Activated T-helper 1 cell treated with anti-CD3 and anti-CD28 coated beads, Interleukin-12 subunit alpha, Interleukin-12 subunit beta, Interleukin-2, Interleukin-4 antibody, amounts not matched to agents 30 ng/mL and 10 ng/mL and 1 ng/mL, durations not matched to agents 14 hours and 24 hours and 36 hours (primary cell): ENCODE data around the gene MFAP4. TPM values are rescaled to one million over a fixed set of nuclear protein-coding genes. Genes with fewer than 3 reads are reported as not detected.
"Not testable (repeated sequence)": the region's sequence is repeated elsewhere in the genome, so short reads cannot be mapped to it uniquely, and the experiment has no call there.

Experiments
- DNase-seq: peaks from one replicate; pipeline ENCODE4 v3.0.0; 2021; ENCODE audit warnings: low spot score
- H3K27ac Mint-ChIP-seq: one replicate; pipeline ENCODE4 v1.8.0; 2021; ENCODE audit warnings: mild to moderate bottlenecking, mixed read lengths
- H3K27me3 Mint-ChIP-seq: one replicate; pipeline ENCODE4 v1.8.0; 2022; ENCODE audit warnings: mild to moderate bottlenecking, moderate library complexity, mixed read lengths; ENCODE audit not compliant: insufficient read depth
- H3K36me3 Mint-ChIP-seq: one replicate; pipeline ENCODE4 v1.8.0; 2021; ENCODE audit warnings: low read depth, mixed read lengths
- H3K4me1 Mint-ChIP-seq: one replicate; pipeline ENCODE4 v1.8.0; 2021; ENCODE audit warnings: low read depth, mixed read lengths
- H3K4me3 Mint-ChIP-seq: one replicate; pipeline ENCODE4 v1.8.0; 2021; ENCODE audit warnings: mild to moderate bottlenecking, moderate library complexity, mixed read lengths
- H3K9me3 Mint-ChIP-seq: one replicate; pipeline ENCODE4 v1.8.0; 2021; ENCODE audit warnings: mixed read lengths
- intact Hi-C: fragments of 100-400 bp; cut with micrococcal nuclease; formaldehyde crosslinking; loops from one replicate; pipeline ENCODE4 v1.15.1; 2024
- total RNA-seq: library from RNA; stranded (reverse); gene quantifications from 2 replicates; pipeline ENCODE4 v1.2.3, GENCODE V29; 2022

The MFAP4 gene
- total RNA-seq, 1 donor from 2014 or later: not detected

DNA sequence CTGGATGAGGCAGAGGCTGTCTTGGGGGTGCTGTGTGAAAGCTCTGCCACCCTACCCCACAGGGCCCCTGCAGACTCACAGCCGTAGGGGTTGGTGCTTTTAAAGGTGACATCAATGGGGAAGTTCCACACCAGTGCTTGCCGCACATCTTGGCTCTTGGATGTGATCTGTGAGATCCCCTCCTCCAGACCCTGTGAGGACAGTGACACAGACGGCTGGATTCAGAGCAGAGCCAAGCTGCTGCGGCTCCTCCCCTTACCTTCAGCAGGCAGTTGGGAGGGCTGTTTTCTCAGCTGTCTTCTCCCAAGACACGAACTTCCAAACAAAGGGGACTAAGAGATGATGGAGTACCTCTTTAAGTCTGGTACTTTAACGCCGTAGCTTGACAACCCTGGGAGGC lies 29.2 kb downstream of the MFAP4 start:
- Mint-ChIP-seq H3K36me3 (no peaks in the 10 kb centered on the region), H3K4me1 (no peaks in the 10 kb centered on the region), H3K4me3 (no peak overlapping the region), H3K27me3 (peaks cover 20% of the 10 kb centered on the region), H3K9me3 (no peaks in the 10 kb centered on the region), H3K27ac (no peak overlapping the region)
- intact Hi-C loops: no loop called here
- DNase-seq: no peak

DNA sequence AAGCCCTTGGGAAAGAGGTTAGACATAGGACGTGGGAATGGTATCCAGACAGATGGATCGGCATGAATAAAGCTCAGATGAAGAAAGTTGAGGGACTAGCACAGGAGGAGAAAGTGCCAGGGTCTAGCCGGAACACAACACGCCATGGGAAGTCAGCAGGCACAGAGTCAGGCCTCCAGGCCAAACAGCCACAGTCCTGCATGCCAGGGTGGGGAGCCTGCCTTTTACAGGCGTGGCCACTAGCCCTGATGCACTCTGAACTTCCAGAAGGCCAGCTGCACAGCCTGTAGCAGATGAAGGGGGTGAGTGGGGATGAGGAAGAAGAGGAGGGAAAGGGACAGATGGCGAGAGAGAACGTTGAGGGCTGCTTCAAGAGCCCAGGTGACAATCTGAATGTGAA lies 29.6 kb downstream of the MFAP4 start:
- H3K27ac Mint-ChIP-seq: no peak overlapping the region
- no peak for DNase-seq
- H3K4me1 Mint-ChIP-seq: no peaks in the 10 kb centered on the region
- intact Hi-C loops: no loop called here
- no peak overlapping the region for H3K4me3 Mint-ChIP-seq
- no peaks in the 10 kb centered on the region for H3K9me3 Mint-ChIP-seq
- peaks cover 20% of the 10 kb centered on the region for H3K27me3 Mint-ChIP-seq
- H3K36me3 Mint-ChIP-seq: no peaks in the 10 kb centered on the region

DNA sequence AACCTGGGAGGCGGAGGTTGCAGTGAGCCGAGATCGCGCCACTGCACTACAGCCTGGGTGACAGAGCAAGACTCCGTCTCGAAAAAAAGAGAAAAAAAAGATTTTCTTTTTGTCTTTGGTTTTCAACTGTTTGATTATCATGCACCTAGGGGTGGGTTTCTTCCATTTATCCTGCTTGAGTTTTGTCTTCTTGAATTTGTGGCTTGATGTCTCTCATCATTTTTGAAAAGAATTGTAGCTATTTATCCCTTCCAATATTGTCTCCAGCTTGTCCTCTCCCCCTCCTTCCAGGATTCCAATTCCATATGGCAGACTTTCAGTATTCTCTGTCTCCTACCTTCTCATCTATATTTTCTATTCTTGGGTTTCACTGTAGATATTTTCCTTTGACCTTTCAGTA lies 32.2 kb downstream of the MFAP4 start:
- Mint-ChIP-seq H3K27me3 (peaks cover 21% of the 10 kb centered on the region), H3K4me3 (no peak overlapping the region), H3K9me3 (no peaks in the 10 kb centered on the region), H3K36me3 (no peaks in the 10 kb centered on the region), H3K4me1 (no peaks in the 10 kb centered on the region), H3K27ac (no peak overlapping the region)
- no peak for DNase-seq
- intact Hi-C loops: no loop called here

DNA sequence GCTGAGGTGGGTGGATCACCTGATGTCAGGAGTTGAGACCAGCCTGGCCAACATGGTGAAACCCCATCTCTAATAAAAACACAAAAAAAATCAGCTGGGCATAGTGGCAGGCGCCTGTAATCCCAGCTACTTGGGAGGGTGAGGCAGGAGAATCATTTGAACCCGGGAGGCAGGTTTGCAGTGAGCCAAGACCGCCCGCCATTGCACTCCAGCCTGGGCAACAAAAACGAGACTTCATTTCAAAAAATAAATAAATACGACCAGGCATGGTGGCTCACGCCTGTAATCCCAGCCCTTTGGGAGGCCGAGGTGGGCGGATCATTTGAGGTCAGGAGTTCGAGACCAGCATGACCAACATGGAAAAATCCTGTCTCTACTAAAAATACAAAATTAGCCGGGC lies 33.6 kb downstream of the MFAP4 start:
- H3K27ac Mint-ChIP-seq, H3K4me3 Mint-ChIP-seq, intact Hi-C loops, H3K4me1 Mint-ChIP-seq, H3K36me3 Mint-ChIP-seq, H3K9me3 Mint-ChIP-seq, DNase-seq: not testable (repeated sequence)
- peaks cover 13% of the 10 kb centered on the region for H3K27me3 Mint-ChIP-seq

DNA sequence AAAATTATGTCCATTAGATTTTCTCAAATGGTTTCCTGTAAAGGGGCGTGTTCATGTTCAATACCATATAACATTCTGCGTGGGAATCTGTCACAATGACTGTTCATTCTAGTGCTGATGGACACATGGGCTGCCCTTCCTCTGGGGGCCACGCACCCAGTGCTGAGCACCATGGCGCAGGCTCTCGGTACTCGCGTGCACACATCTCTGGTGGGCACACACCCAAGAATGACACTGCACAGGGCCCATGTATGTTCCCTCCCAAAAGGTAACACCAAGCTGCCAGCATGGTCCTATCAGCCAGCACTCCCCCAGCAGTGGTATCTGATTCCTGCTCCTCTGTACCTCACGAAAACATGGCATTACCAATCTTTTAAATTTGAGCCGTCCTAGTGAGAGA lies 38.2 kb downstream of the MFAP4 start:
- Mint-ChIP-seq H3K9me3 (no peaks in the 10 kb centered on the region), H3K27ac (no peak overlapping the region), H3K4me3 (no peak overlapping the region), H3K36me3 (no peaks in the 10 kb centered on the region), H3K27me3 (peaks cover 4% of the 10 kb centered on the region), H3K4me1 (no peaks in the 10 kb centered on the region)
- intact Hi-C loops: no loop called here
- DNase-seq: no peak

DNA sequence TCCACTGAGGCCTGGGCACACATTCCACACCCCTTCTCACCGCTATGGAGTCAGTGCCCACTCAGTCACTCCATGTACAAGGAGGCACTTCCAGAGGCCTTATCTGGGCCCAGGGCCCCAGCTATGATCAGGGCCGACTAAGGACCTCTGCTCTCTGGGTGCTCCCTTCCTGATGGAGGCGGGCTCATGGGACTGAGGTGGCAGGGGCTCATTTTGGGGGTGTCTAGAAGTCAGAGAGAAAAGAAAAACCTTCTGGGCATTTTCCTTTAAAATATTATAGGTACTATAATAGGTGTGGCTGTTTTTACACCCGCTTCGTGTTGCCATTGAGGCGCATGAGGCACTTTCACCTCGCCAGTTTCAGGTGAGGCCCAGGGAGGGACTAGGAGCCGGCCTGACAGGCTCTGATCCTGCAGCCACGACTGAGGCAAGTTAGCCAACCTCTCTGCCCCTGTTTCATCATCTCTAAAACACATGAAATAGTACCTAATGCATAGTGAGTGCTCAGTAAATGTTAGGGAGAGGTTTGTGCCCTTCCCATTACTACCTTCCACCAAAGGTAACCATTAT lies 38.8 kb downstream of the MFAP4 start:
- intact Hi-C loops: no loop called here
- H3K4me1 Mint-ChIP-seq: no peaks in the 10 kb centered on the region
- H3K4me3 Mint-ChIP-seq: no peak overlapping the region
- no peak for DNase-seq
- no peaks in the 10 kb centered on the region for H3K36me3 Mint-ChIP-seq
- H3K9me3 Mint-ChIP-seq: no peaks in the 10 kb centered on the region
- peaks cover 4% of the 10 kb centered on the region for H3K27me3 Mint-ChIP-seq
- no peak overlapping the region for H3K27ac Mint-ChIP-seq

DNA sequence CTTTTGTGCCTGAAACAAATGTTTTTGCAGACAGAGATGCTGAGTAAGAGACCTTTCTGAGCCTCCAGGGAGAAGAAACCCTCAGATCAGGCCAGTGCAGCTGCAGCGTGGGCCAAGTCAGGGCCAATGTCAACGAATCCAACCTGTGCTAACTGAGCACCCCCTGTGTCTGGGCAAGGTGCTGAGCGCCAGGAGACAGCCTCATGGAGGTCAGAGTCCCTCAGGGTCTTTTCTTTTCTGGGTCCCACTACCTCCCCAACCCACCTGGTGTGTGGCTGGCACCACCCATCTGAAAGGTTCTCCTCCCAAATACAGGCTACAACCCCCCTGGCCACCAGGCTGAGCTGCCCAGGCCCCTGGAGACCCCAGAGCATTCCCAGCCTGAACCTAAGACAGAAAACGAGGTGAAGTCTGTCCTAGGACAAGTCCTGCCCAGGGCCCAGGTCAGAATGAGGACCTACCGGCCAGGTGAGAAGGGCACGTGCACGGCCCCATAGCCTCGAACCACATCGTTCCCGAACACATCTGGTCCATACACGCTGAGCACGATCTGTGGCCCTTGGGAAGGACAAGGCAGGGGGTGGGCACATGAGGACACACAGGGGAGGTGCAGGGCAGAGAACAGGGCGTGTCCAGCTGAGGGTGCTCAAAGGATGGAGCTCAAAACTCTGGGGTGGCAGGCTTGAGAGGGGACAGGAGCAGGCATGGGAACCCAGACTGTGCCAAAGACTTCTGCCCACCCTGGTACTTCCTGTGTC lies 39.5 kb downstream of the MFAP4 start:
- no peak overlapping the region for H3K27ac Mint-ChIP-seq
- no peak for DNase-seq
- peaks cover 4% of the 10 kb centered on the region for H3K27me3 Mint-ChIP-seq
- no peaks in the 10 kb centered on the region for H3K36me3 Mint-ChIP-seq
- H3K4me3 Mint-ChIP-seq: no peak overlapping the region
- H3K9me3 Mint-ChIP-seq: no peaks in the 10 kb centered on the region
- intact Hi-C loops: no loop called here
- H3K4me1 Mint-ChIP-seq: no peaks in the 10 kb centered on the region

DNA sequence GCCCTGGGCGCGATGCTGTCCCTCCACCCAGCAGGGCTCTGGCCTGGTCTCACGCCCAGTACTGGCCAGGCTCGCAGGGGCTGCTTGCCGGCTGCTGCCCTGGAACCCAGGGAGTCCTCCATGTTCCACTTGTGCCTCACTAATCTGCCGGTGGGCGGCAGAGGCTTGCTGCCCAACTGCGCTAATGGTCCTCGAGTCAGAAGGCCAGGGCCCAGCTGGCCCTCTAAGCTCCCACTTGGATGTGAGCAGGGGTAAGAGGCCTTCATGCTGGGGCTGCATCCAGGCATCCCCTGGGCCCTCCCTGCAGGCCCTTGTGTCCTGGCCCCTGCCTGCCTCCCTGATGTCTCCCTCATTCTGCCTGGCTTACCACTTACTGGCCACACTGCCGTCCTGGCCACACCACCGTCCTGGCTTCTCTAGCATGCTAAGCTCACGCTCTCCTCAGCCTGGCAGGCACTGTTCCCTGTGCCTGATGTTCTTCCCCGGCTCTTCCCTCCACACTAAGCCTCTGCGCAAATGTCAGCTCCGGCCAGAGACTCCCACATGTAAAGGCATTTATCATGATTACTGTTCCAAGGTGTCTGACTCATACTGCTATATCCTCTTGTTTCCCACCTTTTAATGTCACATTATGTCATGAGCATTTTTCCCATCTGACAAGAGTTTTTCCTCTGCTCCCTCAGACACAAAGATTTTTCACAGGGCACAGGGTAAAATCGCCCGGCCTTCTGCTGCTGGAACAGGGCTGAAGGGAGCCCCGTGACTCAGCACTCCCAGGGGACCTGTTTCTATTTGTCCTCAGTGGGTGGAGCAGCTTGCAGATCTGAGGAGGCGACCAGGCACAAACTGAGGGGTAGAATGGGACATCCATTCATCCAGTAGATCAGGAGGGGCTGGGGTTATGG lies 40.4 kb downstream of the MFAP4 start:
- no peaks in the 10 kb centered on the region for H3K36me3 Mint-ChIP-seq
- DNase-seq: no peak
- no peak overlapping the region for H3K27ac Mint-ChIP-seq
- no peaks in the 10 kb centered on the region for H3K4me1 Mint-ChIP-seq
- no peak overlapping the region for H3K4me3 Mint-ChIP-seq
- peaks cover 7% of the 10 kb centered on the region for H3K27me3 Mint-ChIP-seq
- intact Hi-C loops: no loop called here
- H3K9me3 Mint-ChIP-seq: no peaks in the 10 kb centered on the region

DNA sequence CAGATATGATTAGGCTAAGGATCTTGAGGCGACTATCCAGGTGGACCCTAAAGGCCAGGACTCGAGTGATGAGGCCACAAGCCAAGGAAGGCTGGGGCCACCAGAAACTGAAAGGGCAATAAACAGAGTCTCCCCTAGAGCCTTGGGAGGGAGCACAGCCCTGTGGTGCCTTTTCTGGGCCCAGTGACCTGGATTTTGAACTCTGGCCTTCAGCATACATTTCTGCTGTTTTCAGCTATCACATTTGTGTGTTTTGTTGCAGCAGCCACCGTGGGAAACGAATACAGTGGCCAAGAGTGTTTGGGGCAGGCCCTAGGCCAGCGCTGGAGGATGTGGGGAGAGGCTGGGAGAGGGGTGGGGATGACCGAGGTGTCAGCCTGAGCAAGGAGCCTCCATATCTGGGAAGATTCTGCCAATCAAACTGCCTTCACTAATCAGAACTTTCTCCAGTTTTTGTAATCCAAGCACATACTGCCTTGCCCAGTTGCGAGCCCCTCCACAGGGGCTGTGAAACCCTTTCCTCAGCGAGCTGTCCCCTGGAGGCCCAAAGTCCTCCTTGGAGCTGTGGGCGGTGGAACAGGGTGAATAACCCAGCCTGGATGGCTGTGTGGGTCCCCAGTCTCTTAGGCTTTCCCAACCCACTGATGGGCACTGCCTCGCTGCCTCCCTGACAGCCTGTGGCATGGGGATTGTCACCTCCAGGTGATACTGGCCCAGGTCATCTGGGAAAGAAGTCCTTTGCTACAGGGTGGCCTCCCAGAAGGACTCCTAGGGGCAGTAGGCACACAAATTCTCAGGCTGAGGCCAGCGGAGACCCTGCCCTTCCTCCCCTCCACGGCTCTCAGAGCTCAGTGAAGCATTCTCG lies 41.3 kb downstream of the MFAP4 start:
- intact Hi-C loops: no loop called here
- no peaks in the 10 kb centered on the region for H3K9me3 Mint-ChIP-seq
- no peak for DNase-seq
- H3K36me3 Mint-ChIP-seq: no peaks in the 10 kb centered on the region
- H3K27me3 Mint-ChIP-seq: peaks cover 3% of the 10 kb centered on the region
- H3K4me1 Mint-ChIP-seq: no peaks in the 10 kb centered on the region
- H3K27ac Mint-ChIP-seq: no peak overlapping the region
- no peak overlapping the region for H3K4me3 Mint-ChIP-seq

DNA sequence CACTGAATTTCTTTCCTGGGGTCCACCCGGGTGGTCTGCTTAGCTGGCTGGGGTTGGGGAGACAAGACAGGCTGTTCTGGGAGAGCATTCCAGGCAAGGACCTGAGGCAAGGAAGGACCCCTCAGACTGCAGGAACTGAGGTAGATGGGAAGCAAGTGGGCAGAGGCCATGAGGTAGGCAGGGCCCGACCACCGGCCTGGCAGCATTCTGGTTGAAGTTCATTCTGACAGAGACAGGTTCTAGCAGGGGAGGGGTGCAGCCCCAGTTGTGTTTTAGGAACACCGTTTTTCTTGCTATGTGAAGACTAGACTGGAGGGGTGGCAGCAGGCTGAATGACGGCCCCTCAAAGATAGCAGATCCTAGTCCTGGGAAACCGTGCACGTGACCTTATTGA lies 41.9 kb downstream of the MFAP4 start:
- H3K27me3 Mint-ChIP-seq: peaks cover 3% of the 10 kb centered on the region
- H3K36me3 Mint-ChIP-seq: no peaks in the 10 kb centered on the region
- no peak overlapping the region for H3K27ac Mint-ChIP-seq
- no peaks in the 10 kb centered on the region for H3K4me1 Mint-ChIP-seq
- intact Hi-C loops: no loop called here
- H3K4me3 Mint-ChIP-seq: no peak overlapping the region
- H3K9me3 Mint-ChIP-seq: no peaks in the 10 kb centered on the region
- DNase-seq: no peak

DNA sequence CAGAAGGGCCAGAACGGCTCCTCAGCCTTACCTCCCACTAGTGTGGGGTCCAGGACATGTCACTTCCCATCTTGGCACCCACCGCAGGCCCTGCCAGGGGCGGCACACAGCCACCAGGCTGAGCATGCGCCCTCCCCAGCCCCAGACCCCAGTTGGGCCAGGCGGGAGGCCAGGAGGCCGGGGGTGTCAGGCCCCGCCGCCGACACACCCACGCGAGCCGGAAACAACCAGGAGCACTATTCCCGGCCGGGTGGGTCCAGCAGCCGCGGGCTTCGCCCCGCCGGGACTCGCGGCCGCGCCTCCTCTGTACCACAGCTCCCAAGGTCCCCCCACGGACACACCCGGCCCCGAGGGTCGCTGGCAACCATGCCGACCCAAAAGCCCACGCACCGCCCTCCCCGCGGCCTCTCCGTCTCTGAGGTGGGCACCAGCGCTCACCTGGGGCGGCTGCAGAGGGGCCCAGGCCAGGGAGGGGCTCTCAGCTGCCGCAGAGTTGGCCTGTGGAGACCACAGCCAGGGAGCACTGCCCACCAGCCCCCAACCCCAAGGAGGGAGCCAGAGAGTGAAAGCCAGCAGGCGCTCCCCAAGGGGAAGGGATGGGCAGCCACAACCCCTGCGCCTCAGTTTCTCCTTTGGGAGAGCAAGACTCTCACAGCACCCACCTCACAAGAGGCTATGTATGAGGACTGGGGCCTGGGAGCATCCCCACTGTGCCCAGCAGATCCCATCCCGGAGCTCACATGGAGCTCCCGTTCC lies 42.5 kb downstream of the MFAP4 start:
- H3K4me1 Mint-ChIP-seq: no peaks in the 10 kb centered on the region
- no peak overlapping the region for H3K27ac Mint-ChIP-seq
- DNase-seq: no peak
- H3K9me3 Mint-ChIP-seq: no peaks in the 10 kb centered on the region
- H3K27me3 Mint-ChIP-seq: peaks cover 3% of the 10 kb centered on the region
- H3K4me3 Mint-ChIP-seq: no peak overlapping the region
- H3K36me3 Mint-ChIP-seq: no peaks in the 10 kb centered on the region
- intact Hi-C loops: no loop called here

DNA sequence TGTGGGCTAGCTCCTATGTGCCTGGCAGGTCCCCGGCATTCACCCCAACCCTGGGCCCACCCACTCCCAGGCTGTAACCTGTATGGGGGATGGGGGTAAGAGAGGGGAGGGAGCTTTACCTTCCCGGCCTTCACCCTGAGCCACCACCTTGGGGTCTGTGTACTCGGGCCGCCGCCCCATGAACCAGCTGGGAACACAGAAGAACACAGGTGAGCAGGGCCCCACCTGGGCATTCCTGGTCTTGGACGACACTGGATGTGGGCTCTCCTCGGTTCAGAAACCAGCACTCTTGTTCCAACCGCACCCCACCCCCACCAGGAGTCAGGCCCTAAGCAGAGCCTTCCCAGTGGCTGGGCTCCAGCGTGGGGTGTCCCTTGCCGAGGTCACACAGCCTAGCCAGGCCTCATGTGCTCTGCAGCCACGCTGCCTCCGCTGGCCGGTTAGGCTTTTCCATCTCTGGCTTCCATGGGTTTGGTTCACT lies 43.3 kb downstream of the MFAP4 start:
- H3K9me3 Mint-ChIP-seq: no peaks in the 10 kb centered on the region
- H3K27ac Mint-ChIP-seq: no peak overlapping the region

More for the DNA sequence above, 43.3 kb downstream of the MFAP4 start:
- H3K36me3 Mint-ChIP-seq: no peaks in the 10 kb centered on the region
- H3K4me1 Mint-ChIP-seq: no peaks in the 10 kb centered on the region
- intact Hi-C loops: no loop called here
- H3K27me3 Mint-ChIP-seq: peaks cover 3% of the 10 kb centered on the region
- DNase-seq: no peak
- no peak overlapping the region for H3K4me3 Mint-ChIP-seq
